Muscle of arm (tissue), 12 donors: ENCODE results near the gene ANKS1A. TPM values are rescaled to one million over a fixed set of nuclear protein-coding genes. Genes with fewer than 3 reads are reported as not detected.
A peak's percentile ranks its signal among the peaks of the same experiment; 100 is the strongest.
"Not testable (repeated sequence)": the region's sequence is repeated elsewhere in the genome, so short reads cannot be mapped to it uniquely, and the experiment has no call there.

ENCODE experiments used
- DNase-seq: peaks from one replicate; pipeline ENCODE4 v3.0.0-alpha.2; 2013
- polyA plus RNA-seq, 12 donors: library from polyadenylated mRNA; unstranded; fragments of 120-200 nt; gene quantifications; one replicate each; pipeline ENCODE4 v1.2.1, GENCODE V29; 2013; ENCODE audit not compliant: insufficient read length in 12 of 12

ANKS1A gene
- polyA plus RNA-seq, 12 donors = 30.8 to 59.7 (median 40.6) TPM; not detected in 1

DNA sequence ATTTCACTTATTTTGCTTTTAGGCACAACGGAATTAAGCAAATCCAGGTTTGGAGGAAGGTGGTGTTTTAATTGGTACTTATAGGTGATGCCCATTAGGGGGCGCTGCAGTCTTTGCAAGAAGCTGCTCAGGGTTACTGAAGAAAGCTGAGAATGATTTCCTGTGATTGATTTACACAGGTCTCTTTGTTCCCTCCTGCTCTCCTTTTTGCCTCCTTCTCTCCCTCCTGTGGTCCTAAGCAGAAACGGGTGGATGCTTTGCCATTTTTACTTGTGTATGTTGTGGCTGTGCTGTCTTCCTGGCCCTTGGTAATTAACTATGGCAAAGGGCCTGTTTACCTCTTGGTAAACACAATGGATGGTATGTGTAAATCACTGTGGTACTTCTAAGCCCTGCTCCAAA, 97.8 kb downstream of the ANKS1A start:
- peak; percentile 76 for DNase-seq

DNA sequence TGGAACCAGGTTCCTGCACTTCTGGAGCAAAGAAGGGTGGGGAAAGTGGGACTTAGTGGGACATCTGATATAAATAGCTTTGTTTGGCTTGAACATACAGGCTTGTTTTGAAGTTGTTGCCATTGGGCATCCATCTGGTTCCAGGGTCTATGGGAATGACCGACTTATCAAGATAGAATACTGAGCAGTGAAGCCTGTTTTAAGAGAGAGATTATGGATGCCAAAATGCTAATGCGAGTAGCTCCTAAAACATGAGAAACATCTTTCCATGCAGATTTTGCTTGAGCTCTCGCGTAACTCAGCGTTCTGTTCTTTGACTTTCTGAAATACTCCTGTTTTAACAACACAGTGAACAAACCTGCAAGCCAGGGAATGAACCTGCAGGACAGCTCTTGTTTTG, 98.5 kb downstream of the ANKS1A start:
- no peak for DNase-seq

DNA sequence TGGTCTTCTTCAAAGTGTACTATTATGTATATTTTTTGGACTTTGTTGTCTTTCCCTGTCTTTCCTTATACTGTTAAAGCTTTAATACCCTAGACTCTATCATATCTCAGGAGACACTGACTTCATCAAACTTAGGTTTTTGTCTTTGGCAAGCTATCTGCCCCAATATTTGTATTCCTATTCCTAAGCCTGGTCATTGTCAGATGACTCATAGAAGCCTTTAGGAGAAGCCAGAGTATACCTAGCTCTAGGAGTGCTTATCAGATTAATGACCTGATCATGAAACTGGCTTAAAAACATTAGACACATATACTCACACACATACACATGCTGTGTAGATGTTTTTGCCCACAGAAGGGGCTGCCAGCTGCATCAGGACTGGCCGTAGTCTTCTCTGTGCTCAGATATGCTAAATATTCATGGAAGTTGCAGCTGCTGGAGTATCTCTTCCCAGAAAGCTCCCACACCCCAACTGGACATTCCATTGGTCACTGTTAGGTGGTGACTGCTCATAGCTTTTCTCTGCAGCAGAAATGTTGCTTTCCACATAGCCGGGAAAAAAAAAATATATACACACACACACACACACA, 102.0 kb downstream of the ANKS1A start:
- no peak for DNase-seq

- DNase-seq = no peak
Measured at GRCh38 chr6:34992376-34992775, 103.3 kb downstream of the ANKS1A start.

GRCh38 chr6:34993213-34993612, 104.2 kb downstream of the ANKS1A start:
- no peak for DNase-seq

GRCh38 chr6:34994693-34995092, 105.6 kb downstream of the ANKS1A start:
- no peak for DNase-seq

DNA sequence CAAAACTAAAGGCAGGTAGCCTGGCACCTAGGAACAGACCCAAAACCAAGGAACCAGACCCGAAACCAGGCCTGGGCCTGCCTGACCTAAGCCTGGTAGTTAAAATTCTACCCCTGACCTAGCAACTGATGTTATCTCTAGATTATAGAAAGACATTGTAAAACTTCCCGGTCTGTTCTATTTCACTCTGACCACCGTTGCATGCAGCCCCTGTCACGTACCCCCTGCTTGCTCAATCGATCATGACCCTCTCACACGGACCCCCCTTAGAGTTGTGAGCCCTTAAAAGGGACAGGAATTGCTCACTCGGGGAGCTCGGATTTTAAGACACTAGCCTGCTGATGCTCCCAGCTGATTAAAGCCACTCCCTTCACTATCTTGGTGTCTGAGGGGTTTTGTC, 109.4 kb downstream of the ANKS1A start:
- not testable (repeated sequence) for DNase-seq

DNA sequence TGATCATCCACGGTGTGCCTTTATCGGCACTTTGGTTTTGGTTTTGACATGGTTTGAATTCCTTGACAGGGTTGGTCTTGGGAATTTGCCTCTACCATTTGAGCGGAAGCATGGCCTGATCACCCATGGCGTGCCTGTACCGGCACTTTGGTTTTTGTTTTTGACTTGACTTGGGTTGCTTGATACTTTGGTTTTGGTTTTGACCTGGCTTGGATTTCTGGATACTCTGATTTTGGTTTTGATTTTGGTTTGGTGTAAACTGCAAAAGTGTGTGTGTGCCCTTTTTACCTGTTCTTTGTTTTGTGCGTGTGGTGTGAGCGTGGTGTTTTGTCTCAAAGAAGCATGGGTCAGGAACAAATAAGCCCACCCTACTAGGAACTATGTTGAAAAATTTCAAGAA, 110.1 kb downstream of the ANKS1A start:
- not testable (repeated sequence) for DNase-seq

DNA sequence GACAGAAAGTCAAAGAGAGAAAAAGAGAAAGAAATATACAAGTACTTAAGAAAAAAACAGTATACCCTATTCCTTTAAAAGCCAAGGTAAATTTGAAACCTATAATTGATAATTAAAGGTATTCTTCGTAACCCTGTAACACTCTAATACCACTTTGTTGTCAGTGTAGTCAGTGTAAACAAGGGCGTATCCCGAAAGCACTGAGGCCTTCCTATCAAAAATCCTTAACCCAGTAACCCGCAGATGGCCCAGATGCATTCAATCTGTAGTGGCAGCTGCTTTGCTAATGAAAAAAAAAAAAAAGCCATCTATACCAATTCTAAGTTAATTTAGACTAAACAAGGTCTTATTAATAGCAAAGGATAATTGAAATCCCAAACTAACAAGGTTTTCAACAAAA, 110.9 kb downstream of the ANKS1A start:
- DNase-seq = not testable (repeated sequence)

DNA sequence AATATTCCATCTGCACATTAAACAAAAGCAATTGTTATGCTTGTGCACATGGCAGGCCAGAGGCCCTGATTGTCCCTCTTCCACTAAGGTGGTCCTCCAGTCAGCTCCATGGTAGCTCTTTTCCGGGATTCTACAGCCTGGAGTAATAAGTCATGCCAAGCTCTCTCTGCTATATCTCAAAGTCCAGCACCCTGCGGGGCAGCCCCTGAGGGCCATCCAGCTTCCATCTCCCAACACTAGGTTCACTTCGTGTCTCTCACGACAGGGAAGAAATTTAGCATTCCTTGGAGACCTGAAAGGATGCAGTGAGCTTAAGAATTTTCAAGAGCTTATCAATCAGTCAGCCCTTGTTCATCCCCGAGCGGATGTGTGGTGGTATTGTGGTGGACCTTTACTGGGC, 112.3 kb downstream of the ANKS1A start:
- not testable (repeated sequence) for DNase-seq

DNA sequence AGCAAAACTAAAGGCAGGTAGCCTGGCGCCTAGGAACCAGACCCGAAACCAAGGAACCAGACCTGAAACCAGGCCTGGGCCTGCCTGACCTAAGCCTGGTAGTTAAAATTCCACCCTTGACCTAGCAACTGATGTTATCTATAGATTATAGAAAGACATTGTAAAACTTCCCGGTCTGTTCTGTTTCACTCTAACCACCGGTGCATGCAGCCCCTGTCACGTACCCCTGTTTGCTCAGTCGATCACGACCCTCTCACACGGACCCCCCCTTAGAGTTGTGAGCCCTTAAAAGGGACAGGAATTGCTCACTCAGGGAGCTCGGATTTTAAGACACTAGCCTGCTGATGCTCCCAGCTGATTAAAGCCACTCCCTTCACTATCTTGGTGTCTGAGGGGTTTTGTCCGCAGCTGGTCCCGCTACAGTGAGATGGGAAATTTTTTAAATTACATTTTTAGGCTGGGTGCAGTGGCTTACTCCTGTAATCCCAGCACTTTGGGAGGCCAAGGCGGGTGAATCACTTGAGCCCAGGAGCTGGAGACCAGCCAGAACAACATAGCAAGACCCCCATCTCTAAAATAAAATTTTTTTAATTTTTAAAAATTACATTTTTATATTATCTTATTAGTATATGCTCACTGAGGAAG, 115.0 kb downstream of the ANKS1A start:
- DNase-seq = not testable (repeated sequence)

DNA sequence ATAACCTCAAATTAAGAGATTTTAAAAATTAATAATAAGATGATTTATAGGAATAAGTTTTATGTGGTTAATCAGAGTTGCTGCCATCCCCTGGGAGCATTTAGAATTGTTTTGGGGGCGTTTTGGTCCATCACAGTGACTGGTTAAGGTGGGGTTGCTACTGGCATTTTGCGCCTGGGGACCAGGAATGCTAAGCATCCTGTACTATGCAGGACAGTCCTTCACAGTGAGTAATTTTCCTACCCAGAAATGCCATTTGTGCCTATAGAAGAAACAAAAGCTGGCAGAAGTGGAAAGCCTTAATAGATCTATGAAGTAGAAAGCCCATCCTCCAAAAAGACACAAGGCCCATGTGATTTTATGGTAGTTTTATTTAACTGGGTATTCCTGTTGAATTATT, 118.0 kb downstream of the ANKS1A start:
- DNase-seq = no peak

DNA sequence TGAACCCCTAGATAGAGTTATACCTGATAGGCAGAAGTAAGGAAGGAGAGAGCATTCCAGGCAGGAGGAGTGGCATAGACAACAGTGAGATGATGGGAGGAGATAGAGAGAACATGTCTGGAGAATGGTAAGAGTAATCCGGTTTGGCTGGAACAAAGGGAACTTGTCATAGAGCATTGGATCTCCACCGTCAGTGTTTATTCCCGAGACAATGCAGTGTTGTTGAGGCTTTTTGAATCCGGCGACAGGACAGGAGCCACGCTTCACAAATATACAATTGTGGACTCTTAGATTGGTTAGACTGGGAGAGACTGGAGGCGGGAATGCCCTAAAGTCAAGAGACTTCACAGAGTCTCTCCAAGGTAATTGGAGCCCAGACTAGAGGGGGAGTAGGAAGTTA, 119.8 kb downstream of the ANKS1A start:
- DNase-seq = no peak

DNA sequence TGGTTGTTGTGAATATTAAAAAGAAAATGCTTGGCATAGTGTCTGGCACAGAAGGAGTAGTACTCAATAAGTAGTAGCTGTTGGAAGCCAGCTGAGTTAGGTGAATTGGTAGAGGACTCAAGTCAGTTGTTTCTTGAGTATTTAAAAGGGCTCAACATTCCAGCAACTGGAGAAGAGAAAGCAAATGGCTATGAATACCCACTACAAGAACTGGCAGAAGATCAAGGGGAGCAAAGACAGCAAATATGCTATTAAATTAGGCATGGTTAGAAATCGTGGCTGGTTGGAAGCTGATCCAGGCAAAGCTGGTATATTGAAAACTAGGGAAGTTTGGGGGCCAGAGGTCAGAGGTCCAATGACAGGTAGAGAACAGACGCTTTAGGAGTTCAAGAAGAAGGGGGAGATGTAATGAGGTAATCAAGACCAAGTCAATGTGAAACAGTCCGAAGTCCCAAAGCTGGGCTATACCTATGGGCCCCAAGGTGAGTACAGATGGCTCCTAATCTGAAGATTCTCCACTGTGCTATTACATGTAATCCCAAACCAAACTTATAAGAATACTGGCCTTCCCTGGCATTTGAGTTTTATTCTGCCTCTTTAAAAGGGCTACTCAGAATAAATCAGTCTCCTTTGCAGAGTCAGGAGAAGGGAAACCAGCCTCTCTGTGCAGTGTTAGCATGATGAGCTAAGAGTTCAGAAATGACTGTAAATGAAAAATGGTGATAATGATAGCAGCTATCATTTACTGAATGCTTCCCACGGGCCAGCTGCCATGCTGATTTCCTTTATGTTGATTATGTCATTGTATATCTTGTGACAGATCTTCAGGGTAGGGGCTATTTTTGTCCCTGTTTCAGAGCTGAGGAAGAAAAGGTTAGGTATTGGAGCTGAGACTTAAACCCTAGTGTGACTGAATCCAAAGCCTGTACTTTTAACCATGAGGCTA, 122.3 kb downstream of the ANKS1A start:
- DNase-seq = no peak

DNA sequence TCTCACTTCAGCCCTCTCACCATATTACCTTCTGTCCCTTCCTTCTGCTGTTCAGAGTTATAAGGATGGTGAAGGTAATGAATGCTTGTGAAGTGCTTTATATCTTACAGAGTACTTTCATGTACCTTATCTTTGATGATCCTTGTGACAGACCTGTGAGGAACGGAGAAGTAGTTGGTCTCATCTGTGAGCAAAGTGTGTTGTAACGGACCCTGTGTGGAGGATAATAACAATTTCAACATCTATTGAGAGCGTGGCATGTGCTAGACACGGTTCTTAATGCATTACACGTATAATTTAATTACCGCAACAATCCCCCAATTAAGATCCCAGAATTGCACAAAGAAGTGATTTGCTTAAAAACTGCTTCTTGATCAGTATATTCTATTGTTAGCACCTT, 124.6 kb downstream of the ANKS1A start:
- no peak for DNase-seq

- DNase-seq = no peak
Measured at GRCh38 chr6:35014341-35014740, 125.3 kb downstream of the ANKS1A start.

DNA sequence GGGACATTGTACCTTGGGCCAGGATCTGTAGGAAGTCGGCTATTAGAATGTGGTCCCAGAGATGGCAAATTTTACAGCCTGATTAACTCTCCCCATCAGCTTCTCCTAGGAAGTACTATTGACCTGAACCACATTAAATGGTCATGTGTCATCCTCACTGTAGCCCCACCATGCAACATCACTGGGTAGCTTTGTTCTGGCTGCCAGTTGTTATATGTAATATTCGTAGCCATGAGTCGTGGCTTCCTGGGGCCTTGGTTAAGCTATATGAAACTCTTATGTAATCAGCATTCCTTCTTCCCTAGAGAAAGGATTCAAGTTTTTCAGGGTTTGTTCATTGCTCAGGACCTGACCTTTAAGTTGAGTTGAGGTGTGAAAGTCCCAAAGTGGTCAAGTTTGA, 125.7 kb downstream of the ANKS1A start:
- DNase-seq = no peak

- DNase-seq = no peak
Measured at GRCh38 chr6:35015476-35015875, 126.4 kb downstream of the ANKS1A start.

- peak; percentile 44 for DNase-seq
Measured at GRCh38 chr6:35015996-35016395, 126.9 kb downstream of the ANKS1A start.

GRCh38 chr6:35016502-35017321, 127.7 kb downstream of the ANKS1A start:
- DNase-seq = peak; percentile 81

DNA sequence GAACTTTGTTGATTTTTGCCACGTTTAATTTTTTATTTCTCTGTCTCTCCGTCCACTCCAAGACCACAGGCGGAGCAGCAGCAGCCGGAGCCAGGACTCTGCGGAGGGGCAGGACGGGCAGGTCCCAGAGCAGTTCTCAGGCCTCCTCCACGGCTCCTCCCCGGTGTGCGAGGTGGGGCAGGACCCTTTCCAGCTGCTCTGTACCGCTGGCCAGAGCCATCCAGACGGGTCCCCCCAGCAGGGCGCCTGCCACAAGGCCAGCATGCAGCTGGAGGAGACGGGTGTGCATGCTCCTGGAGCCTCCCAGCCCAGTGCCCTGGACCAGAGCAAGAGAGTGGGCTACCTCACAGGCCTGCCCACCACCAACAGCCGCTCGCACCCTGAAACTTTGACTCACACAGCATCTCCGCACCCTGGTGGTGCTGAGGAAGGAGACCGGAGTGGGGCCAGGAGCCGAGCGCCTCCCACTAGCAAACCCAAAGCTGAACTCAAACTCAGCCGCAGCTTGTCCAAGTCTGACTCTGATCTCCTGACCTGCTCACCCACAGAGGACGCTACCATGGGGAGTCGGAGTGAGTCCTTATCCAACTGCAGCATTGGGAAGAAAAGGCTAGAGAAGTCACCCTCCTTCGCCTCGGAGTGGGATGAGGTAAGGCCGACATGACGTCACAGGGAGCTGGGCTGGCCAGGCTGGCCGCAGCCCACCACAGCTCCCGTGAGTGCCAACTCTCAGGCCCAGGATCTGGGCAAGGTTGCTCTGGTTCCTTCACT, 128.5 kb downstream of the ANKS1A start:
- DNase-seq = peak; percentile 58
